Liver (tissue), 9 donors: ENCODE results near the gene BRINP1. TPM values are rescaled to one million over a fixed set of nuclear protein-coding genes. Genes with fewer than 3 reads are reported as not detected.

Source experiments
- DNase-seq: peaks from one replicate; pipeline ENCODE4 v3.0.0-alpha.2; 2017; ENCODE audit warnings: low spot score
- H3K27ac ChIP-seq, 2 donors: one replicate each; pipeline ENCODE4 v1.7.0; 2013; ENCODE audit warnings: inconsistent platforms in 2 of 2, low read length in 2 of 2, control low read depth in 1 of 2, low read depth in 1 of 2, mild to moderate bottlenecking in 1 of 2
- H3K27me3 ChIP-seq, 4 donors: one replicate each; pipeline versions ENCODE4 v1.6.1 to v1.7.0; 2013; ENCODE audit warnings: low read length in 3 of 4, inconsistent platforms in 1 of 4, mild to moderate bottlenecking in 1 of 4, moderate library complexity in 1 of 4; ENCODE audit not compliant: control insufficient read depth in 4 of 4, insufficient read depth in 4 of 4
- H3K36me3 ChIP-seq, 4 donors: one replicate each; pipeline versions ENCODE4 v1.6.1 to v1.7.0; 2013; ENCODE audit warnings: low read length in 3 of 4, mild to moderate bottlenecking in 3 of 4, low read depth in 1 of 4, moderate library complexity in 1 of 4; ENCODE audit not compliant: control insufficient read depth in 4 of 4, insufficient read depth in 3 of 4
- H3K4me1 ChIP-seq, 4 donors: one replicate each; pipeline versions ENCODE4 v1.6.1 to v1.7.0; 2013; ENCODE audit warnings: low read length in 3 of 4, mild to moderate bottlenecking in 3 of 4, moderate library complexity in 1 of 4; ENCODE audit not compliant: control insufficient read depth in 4 of 4, insufficient read depth in 4 of 4
- H3K4me3 ChIP-seq, 3 donors: one replicate each; pipeline versions ENCODE4 v1.6.1 to v1.7.0; 2013; ENCODE audit warnings: low read length in 3 of 3, control low read depth in 1 of 3, low read depth in 1 of 3, mild to moderate bottlenecking in 1 of 3
- H3K9ac ChIP-seq, 2 donors: one replicate each; pipeline ENCODE4 v1.7.0; 2013; ENCODE audit warnings: low read length in 2 of 2, mild to moderate bottlenecking in 2 of 2, moderate library complexity in 2 of 2, control low read depth in 1 of 2, low read depth in 1 of 2
- H3K9me3 ChIP-seq, 4 donors: one replicate each; pipeline versions ENCODE4 v1.6.1 to v1.7.0; 2013; ENCODE audit warnings: low read length in 3 of 4; ENCODE audit not compliant: control insufficient read depth in 4 of 4
- ATF3 ChIP-seq: IDR thresholded peaks from 2 replicates; pipeline ENCODE4 v1.6.1; 2016; ENCODE audit warnings: antibody characterized with exemption
- EGR1 ChIP-seq, 2 donors: IDR thresholded peaks; 2 replicates each; pipeline ENCODE4 v1.6.1; 2016 to 2018; ENCODE audit warnings: antibody characterized with exemption in 2 of 2, low read depth in 2 of 2
- FOXA1 ChIP-seq: IDR thresholded peaks from 2 replicates; pipeline ENCODE4 v1.6.1; 2016; ENCODE audit warnings: antibody characterized with exemption
- FOXA2 ChIP-seq: IDR thresholded peaks from 2 replicates; pipeline ENCODE4 v1.6.1; 2016; ENCODE audit warnings: antibody characterized with exemption
- GABPA ChIP-seq, 2 donors: IDR thresholded peaks in 1 of 2; conservative IDR thresholded peaks in 1 of 2; 2 replicates each; pipeline ENCODE4 v1.6.1; 2016; ENCODE audit warnings: antibody characterized with exemption in 2 of 2, mild to moderate bottlenecking in 1 of 2, moderate library complexity in 1 of 2
- HNF4A ChIP-seq, 2 donors: conservative IDR thresholded peaks; 2 replicates each; pipeline ENCODE4 v1.6.1; 2016; ENCODE audit warnings: antibody characterized with exemption in 2 of 2, mild to moderate bottlenecking in 2 of 2
- HNF4G ChIP-seq: IDR thresholded peaks from 2 replicates; pipeline ENCODE4 v1.6.1; 2016; ENCODE audit warnings: antibody characterized with exemption
- JUND ChIP-seq, 2 donors: IDR thresholded peaks; 2 replicates each; pipeline ENCODE4 v1.6.1; 2016; ENCODE audit warnings: antibody characterized with exemption in 2 of 2
- NR2F2 ChIP-seq: IDR thresholded peaks from 2 replicates; pipeline ENCODE4 v1.6.1; 2016; ENCODE audit warnings: antibody characterized with exemption
- RAD21 ChIP-seq, 2 donors: IDR thresholded peaks; 2 replicates each; pipeline ENCODE4 v1.6.1; 2016; ENCODE audit warnings: antibody characterized with exemption in 2 of 2, mild to moderate bottlenecking in 2 of 2
- RXRA ChIP-seq, 2 donors: IDR thresholded peaks; 2 replicates each; pipeline ENCODE4 v1.6.1; 2017 to 2018; ENCODE audit warnings: antibody characterized with exemption in 2 of 2, mild to moderate bottlenecking in 1 of 2
- SP1 ChIP-seq: IDR thresholded peaks from 2 replicates; pipeline ENCODE4 v1.6.1; 2018; ENCODE audit warnings: antibody characterized with exemption, mild to moderate bottlenecking
- TAF1 ChIP-seq: conservative IDR thresholded peaks from 2 replicates; pipeline ENCODE4 v1.6.1; 2016; ENCODE audit warnings: antibody characterized with exemption, mild to moderate bottlenecking
- YY1 ChIP-seq: IDR thresholded peaks from 2 replicates; pipeline ENCODE4 v1.6.1; 2016; ENCODE audit warnings: antibody characterized with exemption, mild to moderate bottlenecking
- WGBS: extraction: QIAGEN DNeasy Blood & Tissue Kit; methylation state at CpG from one replicate; pipeline ENCODE4 v1.1.7; 2013; 5-methylcytosine and 5-hydroxymethylcytosine counted together
- polyA plus RNA-seq, 2 donors: library from polyadenylated mRNA; stranded (reverse) in 1 of 2; unstranded in 1 of 2; fragments of 200-250 nt in 1 of 2; fragments of >200 nt in 1 of 2; fragmentation: Nextera tagmentation in 1 of 2; extraction: Ambion mirVana in 1 of 2; gene quantifications; one replicate each; pipeline versions ENCODE4 v1.2.1 to v1.2.3, GENCODE V29; 2013 to 2015
- total RNA-seq, 2 donors: library from RNA; depleted of rRNA; stranded (reverse); fragments of >200 nt; gene quantifications; one replicate each; pipeline ENCODE4 v1.2.3, GENCODE V29; 2014
- TF ChIP-seq, protein P1 (sequence below): IDR thresholded peaks from 2 replicates; pipeline ENCODE4 v1.6.1; 2016; ENCODE audit warnings: antibody characterized with exemption
- TF ChIP-seq, protein P2 (sequence below): IDR thresholded peaks from 2 replicates; pipeline ENCODE4 v1.6.1; 2016; ENCODE audit warnings: antibody characterized with exemption
- TF ChIP-seq, protein P3 (sequence below): fragments of 150-350 bp; IDR thresholded peaks from 2 replicates; pipeline ENCODE4 v1.5.1; 2017; ENCODE audit warnings: improper control_type of control experiment, low read depth, low read length; ENCODE audit not compliant: missing input control
- TF ChIP-seq, protein P4 (sequence below): IDR thresholded peaks from 2 replicates; pipeline ENCODE4 v1.6.1; 2016; ENCODE audit warnings: antibody characterized with exemption, mild to moderate bottlenecking
- donor health status: healthy.
- donor health status: healthy.
- donor health status: healthy.
- donor health status: healthy.
- donor health status: healthy.

BRINP1 gene
- total and polyA plus RNA-seq, 4 donors = under 0.01 to 0.43 (median 0.18) TPM

DNA sequence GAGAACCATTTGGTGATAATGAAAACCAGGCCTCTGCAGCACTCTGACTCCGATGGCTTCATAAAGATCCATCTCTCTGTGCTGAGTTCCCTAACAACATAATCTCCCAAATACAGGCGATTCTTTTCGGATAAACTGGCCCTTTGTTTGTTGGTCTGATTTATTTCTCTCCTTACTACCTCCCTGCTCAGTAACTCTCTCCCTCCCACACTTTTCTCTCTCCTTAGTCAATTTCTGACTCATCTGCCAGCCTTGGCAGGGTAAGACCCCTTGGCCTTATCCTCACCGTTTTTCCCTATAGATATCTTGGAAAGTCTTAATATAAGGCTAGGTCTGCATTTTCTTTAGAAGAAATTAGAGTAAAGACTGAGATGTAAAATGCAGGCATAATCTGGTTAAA, 128.7 kb downstream of the BRINP1 start:
- H3K9ac ChIP-seq = no peak overlapping the region
- H3K4me3 ChIP-seq = no peak overlapping the region
- no peaks in the 10 kb centered on the region for H3K9me3 ChIP-seq
- TF ChIP-seq HNF4G (no peak), SP1 (no peak)
- TF ChIP-seq, protein P1, sequence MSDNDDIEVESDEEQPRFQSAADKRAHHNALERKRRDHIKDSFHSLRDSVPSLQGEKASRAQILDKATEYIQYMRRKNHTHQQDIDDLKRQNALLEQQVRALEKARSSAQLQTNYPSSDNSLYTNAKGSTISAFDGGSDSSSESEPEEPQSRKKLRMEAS = no peak
- DNase-seq = no peak
- no peak overlapping the region for H3K27ac ChIP-seq
- no peaks in the 10 kb centered on the region for H3K27me3 ChIP-seq
- no peaks in the 10 kb centered on the region for H3K36me3 ChIP-seq
- no peaks in the 10 kb centered on the region for H3K4me1 ChIP-seq
- 74% methylated on average over 4 of the region's 4 CpGs for WGBS

DNA sequence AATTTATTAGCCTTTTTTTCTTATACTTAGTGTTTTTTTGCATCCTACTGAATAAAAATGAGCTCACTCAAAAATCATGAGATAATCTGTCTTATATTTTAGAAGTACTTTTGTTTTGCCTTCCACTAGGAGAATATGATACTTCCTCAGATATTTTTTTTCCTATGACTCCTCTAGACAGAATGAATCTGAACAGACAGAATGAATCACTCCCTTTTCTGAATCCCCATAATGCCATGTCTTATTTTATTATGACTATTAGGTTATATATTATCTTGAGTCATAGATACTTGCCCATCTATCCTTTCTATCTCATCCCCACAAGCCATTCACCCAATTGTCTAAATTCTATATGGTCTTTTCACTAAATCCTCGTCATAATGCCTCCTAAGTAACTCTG, 134.6 kb downstream of the BRINP1 start:
- 48% methylated on average over 1 of the region's 1 CpG for WGBS
- no peaks in the 10 kb centered on the region for H3K27me3 ChIP-seq
- H3K4me3 ChIP-seq = no peak overlapping the region

More for the DNA sequence above, 134.6 kb downstream of the BRINP1 start:
- DNase-seq = no peak
- no peaks in the 10 kb centered on the region for H3K9me3 ChIP-seq
- TF ChIP-seq HNF4G (no peak), NR2F2 (no peak), EGR1 (IDR thresholded peaks at IDR 0.05; ENCODE audit: low read depth in 2 of 2) (no peak), TAF1 (no peak), ATF3 (no peak), HNF4A (conservative IDR thresholded peaks at IDR 0.05) (no peak), FOXA1 (no peak), YY1 (no peak), SP1 (no peak), GABPA (IDR thresholded peaks at IDR 0.05 in 1 of 2, conservative IDR thresholded peaks at IDR 0.05 in 1 of 2) (no peak), FOXA2 (no peak), RAD21 (IDR thresholded peaks at IDR 0.05) (no peak), RXRA (IDR thresholded peaks at IDR 0.05) (no peak), JUND (IDR thresholded peaks at IDR 0.05) (no peak)
- TF ChIP-seq, protein P1 = no peak
- TF ChIP-seq, protein P2, sequence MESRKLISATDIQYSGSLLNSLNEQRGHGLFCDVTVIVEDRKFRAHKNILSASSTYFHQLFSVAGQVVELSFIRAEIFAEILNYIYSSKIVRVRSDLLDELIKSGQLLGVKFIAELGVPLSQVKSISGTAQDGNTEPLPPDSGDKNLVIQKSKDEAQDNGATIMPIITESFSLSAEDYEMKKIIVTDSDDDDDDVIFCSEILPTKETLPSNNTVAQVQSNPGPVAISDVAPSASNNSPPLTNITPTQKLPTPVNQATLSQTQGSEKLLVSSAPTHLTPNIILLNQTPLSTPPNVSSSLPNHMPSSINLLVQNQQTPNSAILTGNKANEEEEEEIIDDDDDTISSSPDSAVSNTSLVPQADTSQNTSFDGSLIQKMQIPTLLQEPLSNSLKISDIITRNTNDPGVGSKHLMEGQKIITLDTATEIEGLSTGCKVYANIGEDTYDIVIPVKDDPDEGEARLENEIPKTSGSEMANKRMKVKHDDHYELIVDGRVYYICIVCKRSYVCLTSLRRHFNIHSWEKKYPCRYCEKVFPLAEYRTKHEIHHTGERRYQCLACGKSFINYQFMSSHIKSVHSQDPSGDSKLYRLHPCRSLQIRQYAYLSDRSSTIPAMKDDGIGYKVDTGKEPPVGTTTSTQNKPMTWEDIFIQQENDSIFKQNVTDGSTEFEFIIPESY = no peak
- TF ChIP-seq, protein P3, sequence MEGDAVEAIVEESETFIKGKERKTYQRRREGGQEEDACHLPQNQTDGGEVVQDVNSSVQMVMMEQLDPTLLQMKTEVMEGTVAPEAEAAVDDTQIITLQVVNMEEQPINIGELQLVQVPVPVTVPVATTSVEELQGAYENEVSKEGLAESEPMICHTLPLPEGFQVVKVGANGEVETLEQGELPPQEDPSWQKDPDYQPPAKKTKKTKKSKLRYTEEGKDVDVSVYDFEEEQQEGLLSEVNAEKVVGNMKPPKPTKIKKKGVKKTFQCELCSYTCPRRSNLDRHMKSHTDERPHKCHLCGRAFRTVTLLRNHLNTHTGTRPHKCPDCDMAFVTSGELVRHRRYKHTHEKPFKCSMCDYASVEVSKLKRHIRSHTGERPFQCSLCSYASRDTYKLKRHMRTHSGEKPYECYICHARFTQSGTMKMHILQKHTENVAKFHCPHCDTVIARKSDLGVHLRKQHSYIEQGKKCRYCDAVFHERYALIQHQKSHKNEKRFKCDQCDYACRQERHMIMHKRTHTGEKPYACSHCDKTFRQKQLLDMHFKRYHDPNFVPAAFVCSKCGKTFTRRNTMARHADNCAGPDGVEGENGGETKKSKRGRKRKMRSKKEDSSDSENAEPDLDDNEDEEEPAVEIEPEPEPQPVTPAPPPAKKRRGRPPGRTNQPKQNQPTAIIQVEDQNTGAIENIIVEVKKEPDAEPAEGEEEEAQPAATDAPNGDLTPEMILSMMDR = no peak
- TF ChIP-seq, protein P4, sequence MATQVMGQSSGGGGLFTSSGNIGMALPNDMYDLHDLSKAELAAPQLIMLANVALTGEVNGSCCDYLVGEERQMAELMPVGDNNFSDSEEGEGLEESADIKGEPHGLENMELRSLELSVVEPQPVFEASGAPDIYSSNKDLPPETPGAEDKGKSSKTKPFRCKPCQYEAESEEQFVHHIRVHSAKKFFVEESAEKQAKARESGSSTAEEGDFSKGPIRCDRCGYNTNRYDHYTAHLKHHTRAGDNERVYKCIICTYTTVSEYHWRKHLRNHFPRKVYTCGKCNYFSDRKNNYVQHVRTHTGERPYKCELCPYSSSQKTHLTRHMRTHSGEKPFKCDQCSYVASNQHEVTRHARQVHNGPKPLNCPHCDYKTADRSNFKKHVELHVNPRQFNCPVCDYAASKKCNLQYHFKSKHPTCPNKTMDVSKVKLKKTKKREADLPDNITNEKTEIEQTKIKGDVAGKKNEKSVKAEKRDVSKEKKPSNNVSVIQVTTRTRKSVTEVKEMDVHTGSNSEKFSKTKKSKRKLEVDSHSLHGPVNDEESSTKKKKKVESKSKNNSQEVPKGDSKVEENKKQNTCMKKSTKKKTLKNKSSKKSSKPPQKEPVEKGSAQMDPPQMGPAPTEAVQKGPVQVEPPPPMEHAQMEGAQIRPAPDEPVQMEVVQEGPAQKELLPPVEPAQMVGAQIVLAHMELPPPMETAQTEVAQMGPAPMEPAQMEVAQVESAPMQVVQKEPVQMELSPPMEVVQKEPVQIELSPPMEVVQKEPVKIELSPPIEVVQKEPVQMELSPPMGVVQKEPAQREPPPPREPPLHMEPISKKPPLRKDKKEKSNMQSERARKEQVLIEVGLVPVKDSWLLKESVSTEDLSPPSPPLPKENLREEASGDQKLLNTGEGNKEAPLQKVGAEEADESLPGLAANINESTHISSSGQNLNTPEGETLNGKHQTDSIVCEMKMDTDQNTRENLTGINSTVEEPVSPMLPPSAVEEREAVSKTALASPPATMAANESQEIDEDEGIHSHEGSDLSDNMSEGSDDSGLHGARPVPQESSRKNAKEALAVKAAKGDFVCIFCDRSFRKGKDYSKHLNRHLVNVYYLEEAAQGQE = no peak
- H3K27ac ChIP-seq = no peak overlapping the region
- no peaks in the 10 kb centered on the region for H3K4me1 ChIP-seq
- no peak overlapping the region for H3K9ac ChIP-seq
- H3K36me3 ChIP-seq = no peaks in the 10 kb centered on the region
